ENCODE results near the gene ARG1. TPM values are rescaled to one million over a fixed set of nuclear protein-coding genes. Genes with fewer than 3 reads are reported as not detected.

ARG1 gene
- total and polyA plus RNA-seq, 2 experiments from 2014 or later = 0.50 TPM; not detected in 1

GRCh38 chr6:131574133-131574532, 1.1 kb downstream of the ARG1 start:
- H3K4me3 ChIP-seq = no peak overlapping the region
- no peaks in the 10 kb centered on the region for H3K27me3 ChIP-seq
- H3K4me1 ChIP-seq (ENCODE audit: low read depth) = no peaks in the 10 kb centered on the region
- no peak for TF ChIP-seq CTCF (IDR thresholded peaks at IDR 0.05; ENCODE audit: low read depth, low read length)
- no peak for DNase-seq (ENCODE audit: low read depth in 1 of 2, low spot score in 1 of 2)
- no peak overlapping the region for H3K27ac ChIP-seq
- no peaks in the 10 kb centered on the region for H3K36me3 ChIP-seq
- no peaks in the 10 kb centered on the region for H3K9me3 ChIP-seq (ENCODE audit: low read depth)

DNA sequence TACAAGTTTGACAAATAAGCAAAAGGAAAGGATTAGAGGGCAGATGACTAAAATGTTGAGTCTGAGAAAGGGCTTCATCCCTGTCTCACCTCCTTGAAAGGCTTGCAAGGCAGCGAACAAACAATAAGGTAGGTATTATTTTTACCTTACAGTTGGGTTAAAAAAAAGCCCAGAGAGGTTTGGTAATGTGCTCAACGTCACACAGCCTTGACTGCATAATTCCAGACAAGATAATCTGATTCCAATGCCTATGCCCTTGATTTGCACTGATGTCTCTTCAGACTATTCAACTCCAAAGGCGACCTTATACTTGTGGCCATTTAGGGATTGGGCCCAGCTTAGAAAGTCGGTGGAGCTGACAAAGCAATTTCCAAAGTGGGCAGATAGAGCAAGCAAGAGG, 1.7 kb downstream of the ARG1 start:
- DNase-seq (ENCODE audit: low read depth in 1 of 2, low spot score in 1 of 2) = no peak
- TF ChIP-seq CTCF (IDR thresholded peaks at IDR 0.05; ENCODE audit: low read depth, low read length) = no peak
- Histone ChIP-seq H3K4me3 (no peak overlapping the region), H3K9me3 (ENCODE audit: low read depth) (no peaks in the 10 kb centered on the region), H3K27ac (no peak overlapping the region), H3K36me3 (no peaks in the 10 kb centered on the region), H3K27me3 (no peaks in the 10 kb centered on the region), H3K4me1 (ENCODE audit: low read depth) (peaks cover 3% of the 10 kb centered on the region)

DNA sequence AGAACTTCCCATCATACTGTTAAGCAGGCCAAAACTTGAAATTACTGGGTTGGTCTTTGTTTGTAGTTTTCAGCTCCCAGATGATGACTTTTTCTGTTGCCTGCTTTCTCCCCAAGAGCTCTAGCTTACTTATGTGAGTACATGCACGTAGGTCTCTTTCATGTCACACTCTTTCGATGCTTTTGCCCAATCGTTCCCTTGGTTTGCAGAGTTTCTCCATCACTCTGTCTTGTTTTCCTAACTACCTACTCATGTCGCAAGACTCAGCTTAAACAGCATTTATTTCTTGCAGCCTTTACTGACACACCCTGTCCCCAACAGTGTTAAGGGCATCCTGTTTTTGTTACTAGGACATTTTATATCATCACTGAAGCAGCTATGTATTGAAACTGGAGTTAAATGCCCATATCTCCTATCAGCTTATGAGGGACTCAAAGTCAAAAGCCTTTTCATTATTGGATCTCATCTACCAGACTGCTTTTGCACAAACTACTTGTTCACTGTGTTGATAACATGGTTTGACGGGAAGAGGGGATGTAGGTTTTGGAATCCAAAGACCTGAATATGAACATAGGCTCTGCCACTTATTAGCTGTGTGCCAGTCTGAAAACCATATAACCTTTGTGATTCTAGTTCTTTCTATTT, 2.9 kb downstream of the ARG1 start:
- no peak for DNase-seq (ENCODE audit: low read depth in 1 of 2, low spot score in 1 of 2)
- Histone ChIP-seq H3K27me3 (no peaks in the 10 kb centered on the region), H3K9me3 (ENCODE audit: low read depth) (no peaks in the 10 kb centered on the region), H3K4me1 (ENCODE audit: low read depth) (peaks cover 16% of the 10 kb centered on the region), H3K27ac (no peak overlapping the region), H3K4me3 (no peak overlapping the region), H3K36me3 (no peaks in the 10 kb centered on the region)
- no peak for TF ChIP-seq CTCF (IDR thresholded peaks at IDR 0.05; ENCODE audit: low read depth, low read length)

DNA sequence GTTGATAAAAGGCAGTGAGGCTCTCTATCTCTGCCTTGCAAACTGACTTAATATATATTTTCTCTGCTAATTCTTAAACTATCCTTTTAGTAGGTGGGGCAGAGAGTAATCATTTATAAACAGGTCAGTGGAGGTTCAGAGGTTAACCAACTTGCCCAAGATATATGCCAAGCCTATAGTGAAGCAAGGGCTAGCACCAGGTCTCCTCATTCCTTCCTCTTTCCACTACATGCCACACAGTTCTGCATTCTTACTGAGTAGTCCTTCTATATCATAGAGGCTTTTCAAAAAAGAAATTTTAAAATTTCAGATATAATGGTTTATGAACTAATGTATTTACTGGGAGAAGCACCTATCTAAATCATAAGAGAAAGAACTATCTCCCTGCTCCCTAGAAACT, 8.5 kb downstream of the ARG1 start:
- Histone ChIP-seq H3K4me1 (ENCODE audit: low read depth) (peaks cover 16% of the 10 kb centered on the region), H3K36me3 (peaks cover 27% of the 10 kb centered on the region), H3K9me3 (ENCODE audit: low read depth) (no peaks in the 10 kb centered on the region), H3K27me3 (no peaks in the 10 kb centered on the region), H3K4me3 (no peak overlapping the region), H3K27ac (no peak overlapping the region)
- no peak for DNase-seq (ENCODE audit: low read depth in 1 of 2, low spot score in 1 of 2)
- TF ChIP-seq CTCF (IDR thresholded peaks at IDR 0.05; ENCODE audit: low read depth, low read length) = no peak

DNA sequence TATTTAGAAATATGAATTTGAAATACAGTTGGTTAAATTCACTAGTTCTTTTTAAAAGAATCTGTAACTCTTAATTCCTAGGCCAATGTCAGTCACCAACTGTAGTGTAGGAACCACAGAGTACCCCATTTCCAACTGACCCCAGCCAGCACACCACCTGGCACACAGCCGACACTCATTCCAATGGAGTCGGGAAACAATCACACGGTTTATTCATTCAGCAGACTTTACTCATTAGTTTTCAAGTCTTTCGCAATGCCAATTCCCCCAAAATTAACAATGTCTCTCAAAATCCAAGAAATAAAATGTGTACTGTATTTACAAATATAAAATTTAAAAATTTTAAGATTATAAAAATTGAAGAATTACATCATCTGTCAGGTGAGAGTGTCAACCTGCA, 13.5 kb downstream of the ARG1 start:
- Histone ChIP-seq H3K4me3 (no peak overlapping the region), H3K27ac (no peak overlapping the region), H3K4me1 (ENCODE audit: low read depth) (no peaks in the 10 kb centered on the region), H3K36me3 (peaks cover 53% of the 10 kb centered on the region), H3K27me3 (no peaks in the 10 kb centered on the region), H3K9me3 (ENCODE audit: low read depth) (no peaks in the 10 kb centered on the region)
- no peak for TF ChIP-seq CTCF (IDR thresholded peaks at IDR 0.05; ENCODE audit: low read depth, low read length)
- DNase-seq (ENCODE audit: low read depth in 1 of 2, low spot score in 1 of 2) = no peak
